Hematopoietic multipotent progenitor cell treated with erythropoietin and hydrocortisone succinate and interleukin-3 and kit ligand, for 4 days (in vitro differentiated cells): ENCODE data around the gene GRIN3B.
"Not testable (repeated sequence)": the region's sequence is repeated elsewhere in the genome, so short reads cannot be mapped to it uniquely, and the experiment has no call there.

Experiments used
- DNase-seq: peaks from one replicate; pipeline ENCODE4 v3.0.0-alpha.2; 2015

The GRIN3B gene, protein sequence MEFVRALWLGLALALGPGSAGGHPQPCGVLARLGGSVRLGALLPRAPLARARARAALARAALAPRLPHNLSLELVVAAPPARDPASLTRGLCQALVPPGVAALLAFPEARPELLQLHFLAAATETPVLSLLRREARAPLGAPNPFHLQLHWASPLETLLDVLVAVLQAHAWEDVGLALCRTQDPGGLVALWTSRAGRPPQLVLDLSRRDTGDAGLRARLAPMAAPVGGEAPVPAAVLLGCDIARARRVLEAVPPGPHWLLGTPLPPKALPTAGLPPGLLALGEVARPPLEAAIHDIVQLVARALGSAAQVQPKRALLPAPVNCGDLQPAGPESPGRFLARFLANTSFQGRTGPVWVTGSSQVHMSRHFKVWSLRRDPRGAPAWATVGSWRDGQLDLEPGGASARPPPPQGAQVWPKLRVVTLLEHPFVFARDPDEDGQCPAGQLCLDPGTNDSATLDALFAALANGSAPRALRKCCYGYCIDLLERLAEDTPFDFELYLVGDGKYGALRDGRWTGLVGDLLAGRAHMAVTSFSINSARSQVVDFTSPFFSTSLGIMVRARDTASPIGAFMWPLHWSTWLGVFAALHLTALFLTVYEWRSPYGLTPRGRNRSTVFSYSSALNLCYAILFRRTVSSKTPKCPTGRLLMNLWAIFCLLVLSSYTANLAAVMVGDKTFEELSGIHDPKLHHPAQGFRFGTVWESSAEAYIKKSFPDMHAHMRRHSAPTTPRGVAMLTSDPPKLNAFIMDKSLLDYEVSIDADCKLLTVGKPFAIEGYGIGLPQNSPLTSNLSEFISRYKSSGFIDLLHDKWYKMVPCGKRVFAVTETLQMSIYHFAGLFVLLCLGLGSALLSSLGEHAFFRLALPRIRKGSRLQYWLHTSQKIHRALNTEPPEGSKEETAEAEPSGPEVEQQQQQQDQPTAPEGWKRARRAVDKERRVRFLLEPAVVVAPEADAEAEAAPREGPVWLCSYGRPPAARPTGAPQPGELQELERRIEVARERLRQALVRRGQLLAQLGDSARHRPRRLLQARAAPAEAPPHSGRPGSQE

DNA sequence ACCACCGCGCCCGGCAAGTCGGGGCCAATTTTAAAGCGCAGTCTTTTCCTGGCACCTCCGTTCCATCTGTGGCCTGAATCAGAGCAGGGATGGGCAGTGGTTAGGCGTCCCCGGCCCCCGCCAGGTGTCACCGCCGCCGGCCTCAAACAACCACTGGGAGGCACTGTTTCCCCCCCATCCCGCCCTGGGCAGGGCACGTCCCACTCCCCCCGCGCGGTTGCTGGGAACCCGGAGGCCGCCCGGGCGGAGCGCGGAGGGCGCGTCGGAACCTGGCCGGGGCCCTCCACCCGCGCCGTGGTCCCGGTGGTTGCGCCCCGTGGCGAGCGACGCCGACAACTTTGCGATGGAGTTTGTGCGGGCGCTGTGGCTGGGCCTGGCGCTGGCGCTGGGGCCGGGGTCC lies at the start of gene GRIN3B:
Gene GRIN3B (plus strand): TSS at position 325 of the 400 bp plus-strand sequence. CDS start 19 bp downstream, at position 344.
- DNase-seq, result peak; percentile 78

DNA sequence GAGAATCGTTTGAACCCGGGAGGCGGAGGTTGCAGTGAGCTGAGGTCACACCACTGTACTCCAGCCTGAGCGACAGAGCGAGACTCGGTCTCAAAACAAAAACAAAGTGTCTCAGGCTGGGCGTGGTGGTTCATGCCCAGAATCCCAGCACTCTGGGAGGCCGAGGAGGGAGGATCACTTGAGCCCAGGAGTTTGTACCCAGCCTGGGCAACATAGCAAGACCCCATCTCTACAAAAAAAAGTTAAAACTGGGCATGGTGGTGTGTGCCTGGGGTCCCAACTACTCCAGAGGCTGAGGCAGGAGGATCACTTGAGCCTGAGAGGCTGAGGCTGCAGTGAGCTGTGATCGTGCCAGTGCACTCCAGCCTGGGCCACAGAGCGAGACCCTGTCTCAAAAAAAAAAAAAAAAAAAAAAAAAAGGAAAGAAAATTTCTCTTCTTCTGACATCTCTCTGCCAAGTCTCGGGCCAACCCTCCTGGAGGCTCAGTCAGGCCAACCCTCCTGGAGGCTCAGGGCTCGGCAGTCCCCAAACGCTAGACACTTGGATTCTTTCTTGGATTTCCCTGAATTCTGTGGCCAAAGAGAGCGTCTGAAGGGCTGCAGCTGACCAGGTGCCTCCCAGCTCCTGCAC lies 48.1 kb upstream of the GRIN3B start:
- DNase-seq, result no peak

DNA sequence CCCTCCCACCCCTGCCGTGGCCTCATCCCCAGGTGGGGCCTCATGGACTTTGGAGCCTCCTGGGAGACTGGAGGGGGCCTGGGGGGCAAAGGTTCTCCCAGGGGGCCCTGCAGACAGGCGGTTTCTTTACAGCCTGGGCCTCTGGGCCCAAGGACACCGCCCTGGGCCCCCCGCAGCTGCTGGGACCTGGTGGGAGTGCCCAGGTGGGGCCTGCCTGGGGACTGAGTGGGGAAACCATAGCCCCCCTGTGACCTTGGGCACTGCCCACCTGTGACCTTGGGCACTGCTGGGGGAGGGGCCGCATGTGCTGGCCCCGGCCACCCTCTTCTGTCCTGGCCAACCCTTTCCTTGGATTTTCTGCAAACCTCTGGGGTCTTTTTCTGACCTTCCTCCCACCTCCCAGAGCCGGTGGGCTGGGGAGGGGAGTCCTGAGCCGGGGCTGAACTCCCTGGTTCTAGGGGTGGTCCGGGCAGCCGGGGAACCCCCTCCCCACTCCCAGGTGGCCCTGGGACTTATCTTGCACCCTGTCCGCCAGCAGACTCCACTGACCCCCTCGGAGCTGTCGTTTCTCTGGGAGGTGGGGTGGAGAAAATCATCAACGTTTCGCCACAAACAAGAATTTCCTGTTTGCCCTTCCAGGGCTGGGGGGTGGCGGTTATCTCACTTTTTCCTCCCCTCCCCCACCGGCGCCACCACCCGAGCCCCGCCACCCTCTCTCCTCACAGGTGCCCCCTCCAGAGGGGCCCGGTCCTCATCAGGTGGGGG lies 47.4 kb upstream of the GRIN3B start:
- DNase-seq, result peak; percentile 58

DNA sequence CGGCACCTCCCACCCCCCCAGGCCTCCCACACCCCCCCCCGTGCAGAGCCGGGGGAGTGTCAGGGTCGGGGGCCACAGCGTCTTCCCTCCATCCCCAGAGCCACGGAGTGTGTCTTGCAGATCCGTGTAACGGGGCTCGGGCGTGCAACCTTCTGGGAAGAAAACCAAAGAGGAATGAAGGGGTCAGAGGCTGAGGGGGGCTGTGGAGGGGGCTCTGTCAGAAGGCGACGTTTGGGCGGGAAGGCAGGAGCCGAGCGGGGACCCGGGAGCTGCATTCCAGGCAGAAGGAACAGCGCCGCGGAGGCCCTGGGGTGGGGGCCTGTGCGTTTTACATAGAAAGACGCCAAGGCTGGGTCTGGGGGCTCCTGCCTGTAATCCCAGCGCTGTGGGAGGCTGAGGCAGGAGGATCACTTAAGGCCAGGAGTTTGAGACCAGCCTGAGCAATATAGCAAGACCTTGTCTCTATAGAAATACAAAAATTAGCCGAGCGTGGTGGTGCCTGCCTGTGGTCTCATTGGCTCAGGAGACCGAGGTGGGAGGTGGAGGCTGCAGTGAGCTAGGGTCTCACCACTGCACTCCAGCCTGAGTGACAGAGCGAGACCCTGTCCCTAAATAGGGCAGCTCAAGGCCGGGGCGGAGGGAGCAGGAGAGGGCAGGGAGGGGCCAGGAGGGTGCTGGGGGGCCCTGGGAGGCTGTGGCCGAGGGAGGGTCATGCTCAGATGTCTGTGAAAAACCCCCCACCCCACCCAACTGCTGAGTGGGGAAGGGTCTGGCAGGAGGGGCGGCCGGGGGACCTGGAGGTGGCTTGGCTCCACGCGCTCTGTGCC lies 46.6 kb upstream of the GRIN3B start:
- DNase-seq, result no peak

DNA sequence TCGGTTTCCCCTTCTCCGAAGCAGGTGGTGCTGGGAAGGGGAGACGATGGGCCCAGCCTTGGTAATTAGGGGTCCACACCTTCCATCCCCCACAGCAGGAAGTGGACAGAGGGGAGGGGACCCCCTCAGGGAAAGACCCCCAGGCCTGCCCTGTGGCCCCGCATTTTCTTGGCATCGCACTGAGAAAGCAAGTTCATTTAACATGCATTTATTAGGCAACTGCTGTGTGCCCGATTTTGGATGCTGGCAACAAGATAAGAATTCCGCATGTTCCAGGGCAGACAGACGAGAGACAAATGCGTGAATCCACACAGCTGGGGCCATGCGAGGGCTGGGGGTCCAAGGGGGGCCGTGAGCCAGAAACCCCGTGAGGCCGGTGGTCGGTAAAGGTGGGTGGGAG lies 45.9 kb upstream of the GRIN3B start:
- no peak for DNase-seq

DNA sequence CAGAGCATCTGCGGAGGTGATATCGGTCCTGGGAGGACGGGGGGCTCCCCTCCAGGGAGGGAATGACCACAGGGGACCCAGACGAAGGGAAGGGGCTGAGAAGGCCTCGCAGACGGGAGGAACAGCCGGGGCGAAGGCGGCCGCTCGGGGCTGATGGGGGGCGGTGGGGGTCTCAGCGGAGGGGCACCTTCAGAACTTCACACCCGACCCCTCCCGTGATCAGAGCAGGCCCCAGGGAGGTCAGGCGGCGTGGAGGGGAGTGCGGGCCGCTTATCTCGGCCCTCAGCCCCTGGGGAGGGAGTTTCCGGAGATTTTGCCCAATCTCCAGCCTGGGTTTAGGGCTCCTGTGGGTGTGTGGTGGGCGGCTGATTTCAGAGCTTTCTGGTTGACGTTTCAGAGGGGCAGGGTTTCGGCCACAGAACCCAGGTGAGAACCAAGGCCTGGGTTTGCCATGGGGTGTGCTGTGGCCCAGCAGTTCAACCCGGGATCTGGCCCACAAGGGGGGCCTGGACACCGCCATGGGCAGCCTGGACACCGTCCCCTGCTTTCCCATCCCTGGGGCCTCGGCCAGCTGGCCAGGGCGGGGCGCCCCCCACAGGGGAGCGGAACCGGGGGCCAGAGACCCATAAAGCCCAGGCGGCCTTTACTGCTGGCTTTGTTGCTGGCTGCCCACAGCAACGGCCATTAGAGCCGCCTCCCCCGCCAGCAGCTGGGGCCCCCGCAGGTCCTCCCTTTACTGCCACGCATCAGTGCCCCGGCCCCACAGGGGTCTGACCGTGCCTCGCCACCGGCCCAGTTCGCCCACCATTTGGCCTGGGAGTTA lies 45.3 kb upstream of the GRIN3B start:
- peak; percentile 54 for DNase-seq

DNA sequence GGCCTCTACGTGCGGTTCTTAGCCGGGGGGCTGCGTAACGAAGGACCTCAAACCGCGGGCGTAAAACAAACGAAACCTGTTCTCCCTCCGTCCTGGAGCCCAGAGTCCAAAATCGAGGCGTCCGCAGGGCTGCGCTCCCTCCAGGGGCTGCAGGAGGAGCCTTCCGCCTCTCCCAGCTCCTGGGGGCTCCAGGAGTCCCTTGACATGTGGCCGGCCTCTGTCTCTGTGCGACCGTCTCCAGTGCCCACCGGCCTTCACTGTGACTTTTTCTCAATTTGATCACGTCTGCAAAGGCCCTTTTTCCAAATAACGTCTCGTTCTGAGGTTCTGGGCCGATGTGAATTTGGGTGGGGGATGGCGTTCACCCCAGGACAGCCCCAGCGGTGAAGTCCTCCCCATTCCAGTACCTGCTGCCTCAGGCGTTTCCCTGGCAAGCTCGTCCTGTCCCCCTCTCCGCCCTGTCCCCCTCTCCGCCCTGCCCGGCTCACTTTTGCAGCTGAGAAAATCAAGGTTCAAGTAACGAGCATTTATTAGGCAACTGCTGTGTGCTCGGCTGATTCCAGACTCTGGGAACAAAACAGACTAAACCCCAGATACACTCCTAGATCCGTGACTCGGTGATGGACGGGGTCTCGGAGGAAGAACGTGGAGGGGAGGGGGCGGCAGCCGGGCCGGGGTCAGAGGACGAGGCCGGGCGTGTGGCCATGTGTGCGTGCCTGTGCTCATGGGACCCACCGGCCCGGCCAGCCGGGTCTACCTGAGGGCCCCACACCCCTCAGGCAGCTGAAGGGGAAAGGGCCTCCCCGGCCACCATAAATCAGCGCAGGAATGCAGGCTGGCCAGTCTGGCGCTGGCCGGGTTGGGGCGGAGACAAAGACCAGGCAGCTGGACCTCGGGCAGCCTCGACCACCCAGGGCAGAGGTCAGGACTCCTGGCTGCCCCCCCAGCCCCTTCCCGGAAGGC lies 44.1 kb upstream of the GRIN3B start:
- DNase-seq, result no peak

DNA sequence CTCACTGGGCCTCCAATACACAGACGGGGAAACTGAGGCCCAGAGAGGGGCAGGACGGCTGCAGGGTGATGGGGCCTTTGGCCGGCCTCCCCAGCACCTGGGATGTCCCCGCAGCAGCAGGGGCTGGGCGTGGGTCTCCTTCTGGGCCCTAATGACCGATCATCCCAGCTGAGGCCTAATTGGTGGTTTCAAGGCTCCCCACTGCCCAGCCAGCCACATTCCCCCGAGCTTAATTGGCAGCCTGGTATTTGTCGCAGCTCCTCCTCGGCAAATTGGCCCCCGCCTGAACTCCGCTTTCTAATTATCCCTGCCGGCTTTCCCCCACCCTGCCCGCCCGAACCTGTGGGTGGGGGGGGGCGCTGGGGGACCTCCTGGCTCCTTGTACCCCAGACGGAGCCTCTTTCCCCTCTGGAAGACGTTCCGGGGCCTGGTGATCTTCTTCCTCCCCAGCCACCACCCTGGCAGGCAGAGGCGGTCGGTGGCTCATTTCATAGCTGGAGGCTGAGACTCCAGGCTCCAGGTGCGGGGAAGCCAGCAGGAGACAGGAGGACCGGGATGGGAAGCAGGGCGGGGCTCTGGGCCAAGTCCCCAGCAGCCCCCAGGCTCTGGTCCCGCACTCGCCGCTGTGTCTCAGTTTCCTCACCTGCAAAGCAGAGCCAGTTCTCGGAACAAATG lies 43.3 kb upstream of the GRIN3B start:
- no peak for DNase-seq

DNA sequence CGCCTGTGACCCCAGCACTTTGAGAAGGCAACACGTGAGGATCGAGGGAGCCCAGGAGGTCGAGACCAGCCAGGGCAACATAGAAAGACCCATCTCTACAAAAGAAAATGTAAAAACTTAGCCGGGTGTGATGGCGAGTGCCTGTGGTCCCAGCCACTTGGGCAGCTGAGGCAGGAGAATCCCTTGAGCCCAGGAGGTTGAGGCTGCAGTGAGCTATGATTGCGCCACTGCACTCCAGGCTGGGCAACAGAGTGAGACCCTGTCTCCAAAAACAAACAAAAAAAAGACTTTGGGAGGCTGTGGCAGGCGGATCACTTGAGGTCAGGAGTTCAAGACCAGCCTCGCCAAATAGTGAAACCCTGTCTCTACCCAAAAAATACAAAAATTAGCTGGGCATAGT lies 42.6 kb upstream of the GRIN3B start:
- not testable (repeated sequence) for DNase-seq

DNA sequence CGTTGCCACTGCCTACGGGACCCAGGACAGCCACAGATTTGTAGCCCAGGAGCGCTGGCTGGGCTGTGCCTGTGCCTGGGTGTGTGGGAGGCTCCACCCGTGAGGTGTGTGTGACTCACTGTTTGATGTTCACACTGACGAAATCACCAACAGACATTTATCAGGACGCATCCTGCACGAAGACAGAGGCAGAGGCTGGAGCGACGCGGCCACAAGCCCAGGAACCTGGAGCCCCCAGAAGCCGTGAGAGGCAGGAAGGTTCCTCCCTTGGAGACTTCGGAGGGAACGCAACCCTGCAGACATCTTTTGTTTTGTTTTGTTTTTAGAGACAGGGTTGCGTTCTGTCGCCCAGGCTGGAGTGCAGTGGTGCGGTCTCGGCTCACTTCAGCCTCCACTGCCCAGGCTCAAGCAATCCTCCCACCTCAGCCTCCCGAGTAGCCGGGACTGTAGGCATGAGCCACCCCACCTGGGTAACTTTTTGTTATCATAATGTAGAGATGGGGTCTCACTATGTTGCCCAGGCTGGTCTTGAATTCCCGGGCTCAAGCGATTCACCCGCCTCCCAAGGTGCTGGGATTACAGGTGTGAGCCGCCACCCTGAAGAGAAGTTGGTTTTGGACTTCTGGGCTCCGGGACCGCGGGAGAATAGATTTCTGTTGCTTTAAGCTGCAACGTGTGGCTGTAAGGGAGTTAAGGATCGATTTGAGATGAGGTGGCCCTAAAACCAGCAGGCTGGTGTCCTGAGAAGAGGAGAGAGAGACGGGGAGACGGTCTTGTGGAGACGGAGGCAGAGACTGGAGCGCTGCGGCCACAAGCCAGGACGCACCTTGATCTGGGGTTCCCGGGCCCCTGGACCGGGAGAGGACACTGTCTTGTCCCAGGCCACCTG lies 41.0 kb upstream of the GRIN3B start:
- no peak for DNase-seq

DNA sequence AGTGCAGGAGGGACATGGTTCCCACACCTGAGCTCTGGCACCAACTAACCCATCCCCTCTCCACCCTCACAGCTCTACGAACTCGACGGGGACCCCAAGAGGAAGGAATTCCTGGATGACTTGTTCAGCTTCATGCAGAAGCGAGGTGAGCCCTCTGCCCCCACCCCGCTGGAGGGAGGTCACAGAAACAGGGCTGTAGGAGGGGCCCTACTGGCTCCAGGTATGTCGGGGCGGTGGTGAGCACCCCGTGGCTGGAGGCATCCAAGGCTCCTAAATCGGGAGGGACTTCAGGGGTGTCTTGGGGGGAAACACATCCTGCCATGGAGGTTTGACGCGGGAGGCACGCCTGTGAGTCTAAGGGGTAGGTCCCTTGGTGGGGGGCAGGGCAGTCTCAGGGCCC lies 40.2 kb upstream of the GRIN3B start:
- no peak for DNase-seq

DNA sequence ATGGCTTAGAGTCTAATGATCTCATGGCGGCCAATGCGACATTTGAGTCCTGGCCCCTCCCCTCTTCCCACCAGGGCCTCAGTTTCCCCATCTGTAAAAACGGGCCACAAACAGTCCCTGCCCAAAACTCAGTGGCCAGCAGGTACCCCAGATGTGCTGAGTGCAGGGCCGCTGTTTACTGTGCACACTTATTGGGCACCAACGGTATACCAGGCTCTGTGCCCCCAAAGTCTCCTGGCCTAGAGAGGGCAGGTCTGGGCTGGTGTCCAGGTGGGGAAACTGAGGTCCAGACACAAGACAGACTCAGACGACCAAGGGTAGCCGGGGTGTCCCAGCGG lies 39.6 kb upstream of the GRIN3B start:
- no peak for DNase-seq

DNA sequence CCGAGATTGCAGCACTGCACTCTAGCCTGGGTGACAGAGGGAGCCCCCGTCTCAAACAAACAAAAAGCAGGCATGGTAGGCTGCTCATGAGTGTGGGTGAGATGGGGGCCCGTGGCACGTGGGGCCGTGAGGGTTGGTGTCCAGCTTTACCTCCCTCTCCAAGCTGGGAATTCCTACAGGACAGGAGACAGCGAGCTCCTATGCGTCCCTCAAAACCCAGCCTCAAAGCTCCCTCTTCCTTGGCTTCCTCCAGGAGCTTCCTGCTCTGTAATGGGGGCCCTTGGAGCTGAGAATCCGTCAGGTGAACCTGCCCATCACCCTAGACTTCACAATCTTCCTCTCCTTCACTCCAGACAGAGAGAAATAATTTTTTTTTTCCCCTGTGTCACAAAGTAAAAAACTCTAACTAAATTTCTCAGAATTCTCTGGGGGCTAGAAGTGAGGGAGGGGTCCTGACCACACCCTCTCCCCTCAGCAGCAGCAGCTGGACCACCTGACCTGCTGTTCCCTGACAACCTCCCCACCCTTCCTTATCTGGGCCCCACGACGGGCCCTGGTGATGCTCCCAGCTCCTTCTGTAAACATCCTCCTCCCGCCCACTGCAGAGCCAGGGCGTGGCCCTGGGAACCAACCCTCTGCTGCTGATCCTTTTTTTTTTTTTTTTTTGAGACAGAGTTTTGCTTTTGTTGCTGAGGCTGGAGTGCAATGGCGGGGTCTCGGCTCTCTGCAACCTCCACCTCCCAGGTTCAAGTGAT lies 38.2 kb upstream of the GRIN3B start:
- DNase-seq, result peak; percentile 93

DNA sequence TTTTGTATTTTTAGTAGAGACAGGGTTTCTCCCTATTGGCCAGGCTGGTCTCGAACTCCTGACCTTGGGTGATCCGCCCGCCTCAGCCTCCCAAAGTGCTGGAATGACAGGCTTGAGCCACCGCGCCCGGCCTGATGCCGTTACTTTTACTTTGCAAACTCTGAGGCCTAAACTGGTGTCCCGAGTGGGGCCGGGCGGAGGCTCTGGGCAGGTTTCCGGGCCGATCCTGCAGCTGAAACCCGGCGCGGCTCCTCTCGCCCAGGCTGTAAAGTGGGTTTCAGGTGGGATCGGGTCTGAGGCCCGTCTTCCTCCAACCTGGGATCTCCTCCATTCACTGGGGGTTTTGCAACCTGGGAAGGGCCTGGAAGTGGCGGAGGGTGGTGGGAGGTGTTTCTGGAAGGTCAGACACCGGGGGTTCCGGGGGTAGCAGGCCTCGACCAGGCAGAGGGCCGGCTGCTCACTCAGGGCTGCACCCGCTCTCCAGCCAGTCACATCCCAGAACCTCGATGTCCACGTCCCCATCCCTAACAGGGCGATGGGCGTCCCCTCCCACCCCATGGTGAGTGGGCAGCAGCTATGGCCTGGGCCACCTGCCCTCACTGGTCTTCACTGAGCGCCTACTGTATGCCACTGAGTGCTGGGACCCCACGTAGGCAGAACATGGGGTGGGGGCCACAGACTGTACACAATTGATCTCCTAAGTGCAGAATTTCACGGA lies 37.4 kb upstream of the GRIN3B start:
- no peak for DNase-seq

DNA sequence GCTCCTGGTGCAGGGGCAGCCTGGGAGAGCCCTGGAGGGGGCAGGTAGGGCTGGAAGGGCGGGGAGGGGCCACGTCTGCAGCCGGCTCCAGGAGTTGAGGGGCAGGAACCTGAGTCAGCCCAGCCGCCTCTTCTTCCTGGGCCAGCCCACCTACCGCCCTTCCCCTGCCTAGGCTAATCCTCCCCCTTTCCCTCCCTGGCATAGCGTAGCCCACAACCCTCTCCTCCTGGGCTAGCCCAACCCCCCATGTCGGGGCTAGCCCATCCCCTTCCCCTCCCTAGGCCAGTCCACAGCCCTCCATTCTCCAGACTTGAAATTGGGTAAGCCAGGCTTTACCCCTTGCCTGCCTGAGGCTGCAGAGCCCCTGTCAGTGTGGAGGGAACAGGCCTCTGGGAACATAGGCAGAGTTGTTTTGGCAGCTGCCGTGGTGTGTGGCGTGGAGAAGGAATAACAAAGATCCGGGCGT lies 36.7 kb upstream of the GRIN3B start:
- no peak for DNase-seq

DNA sequence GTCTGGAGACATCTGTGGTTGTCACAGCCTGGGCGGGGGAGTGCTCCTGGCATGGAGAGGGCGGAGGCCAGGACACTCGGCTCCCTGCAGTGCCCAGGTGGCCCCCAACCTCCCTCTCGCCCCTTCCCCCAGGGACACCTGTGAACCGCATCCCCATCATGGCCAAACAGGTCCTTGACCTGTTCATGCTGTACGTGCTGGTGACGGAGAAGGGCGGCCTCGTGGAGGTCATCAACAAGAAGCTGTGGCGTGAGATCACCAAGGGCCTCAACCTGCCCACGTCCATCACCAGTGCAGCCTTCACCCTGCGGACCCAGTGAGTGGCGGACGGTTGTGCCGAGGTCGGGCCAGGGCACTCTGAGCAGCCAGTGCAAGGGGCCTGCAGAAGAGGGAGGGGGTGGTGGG lies 36.1 kb upstream of the GRIN3B start:
- DNase-seq, result no peak
